ENCODE measurements around the gene ALOX12B.

Gene ALOX12B

DNA sequence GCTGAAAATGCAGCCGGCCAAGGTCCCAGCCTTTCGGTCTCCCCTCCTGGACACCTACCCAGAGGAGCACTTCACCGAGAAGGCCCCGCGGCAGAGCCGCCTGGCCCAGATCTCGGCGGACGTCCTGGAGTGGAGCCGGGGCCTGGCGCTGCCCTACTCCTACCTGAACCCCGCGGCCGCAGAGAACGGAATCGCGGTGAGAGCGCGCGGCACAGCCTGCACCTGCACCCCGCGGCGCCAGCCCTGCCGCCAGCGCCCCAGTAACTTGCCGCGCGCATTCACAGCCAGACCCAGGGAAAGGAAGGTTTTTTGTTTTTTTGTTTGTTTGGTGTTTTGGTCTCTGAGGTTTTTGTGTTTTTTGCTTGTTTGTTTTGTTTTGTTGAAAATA lies 15.2 kb downstream of the ALOX12B start:
- no peak for TF ChIP-seq CTCF (IDR thresholded peaks at IDR 0.05; ENCODE audit: poor library complexity, severe bottlenecking)
- no peak for DNase-seq (ENCODE audit: low spot score)
- H3K27me3 ChIP-seq (ENCODE audit: insufficient read depth, poor library complexity, severe bottlenecking) = no peaks in the 10 kb centered on the region
- H3K4me3 ChIP-seq (ENCODE audit: severe bottlenecking) = no peak overlapping the region
- ATAC-seq (ENCODE audit: low read depth) = no peak
- no peaks in the 10 kb centered on the region for H3K36me3 ChIP-seq (ENCODE audit: low read depth)
- no peak overlapping the region for H3K27ac ChIP-seq (ENCODE audit: poor library complexity, severe bottlenecking)
- H3K9me3 ChIP-seq (ENCODE audit: severe bottlenecking) = no peaks in the 10 kb centered on the region
- no peaks in the 10 kb centered on the region for H3K4me1 ChIP-seq (ENCODE audit: insufficient read depth, poor library complexity, severe bottlenecking)

DNA sequence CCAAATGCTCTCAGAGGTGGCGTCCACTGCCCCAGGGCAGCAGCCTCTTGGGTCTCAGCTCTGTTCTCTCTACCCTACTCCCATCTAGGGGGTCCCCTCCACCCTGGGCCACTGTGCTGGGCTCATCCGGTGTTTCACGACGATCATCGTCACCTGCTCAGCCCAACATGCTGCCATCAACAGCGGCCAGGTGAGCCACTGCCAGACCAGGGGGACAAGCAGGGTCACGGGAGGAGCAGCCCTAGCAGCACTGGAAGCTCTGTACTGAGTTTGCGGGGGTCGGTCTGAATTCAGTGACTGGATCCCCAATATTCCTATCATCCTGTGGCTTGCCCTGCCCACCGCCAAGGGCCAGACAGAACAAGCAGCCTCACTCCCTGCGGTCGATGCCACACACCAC lies 16.0 kb downstream of the ALOX12B start:
- TF ChIP-seq CTCF (IDR thresholded peaks at IDR 0.05; ENCODE audit: poor library complexity, severe bottlenecking) = no peak
- ATAC-seq (ENCODE audit: low read depth) = no peak
- no peak for DNase-seq (ENCODE audit: low spot score)
- Histone ChIP-seq H3K36me3 (ENCODE audit: low read depth) (no peaks in the 10 kb centered on the region), H3K4me1 (ENCODE audit: insufficient read depth, poor library complexity, severe bottlenecking) (no peaks in the 10 kb centered on the region), H3K27me3 (ENCODE audit: insufficient read depth, poor library complexity, severe bottlenecking) (no peaks in the 10 kb centered on the region), H3K4me3 (ENCODE audit: severe bottlenecking) (no peak overlapping the region), H3K27ac (ENCODE audit: poor library complexity, severe bottlenecking) (no peak overlapping the region), H3K9me3 (ENCODE audit: severe bottlenecking) (no peaks in the 10 kb centered on the region)

DNA sequence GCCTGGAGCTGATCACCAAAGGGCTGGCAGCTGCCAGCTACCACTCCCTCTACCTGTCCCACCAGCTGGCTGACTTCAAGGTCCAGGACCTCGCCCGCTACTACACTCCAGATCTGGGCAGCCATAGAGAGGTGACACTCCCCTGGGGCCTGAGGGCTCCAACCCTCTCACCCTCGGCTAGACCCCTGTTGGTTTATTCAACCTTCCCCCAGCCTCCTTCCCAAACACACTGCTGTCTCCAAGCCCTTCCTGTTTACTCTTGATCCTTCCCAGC lies 18.0 kb downstream of the ALOX12B start:
- H3K27ac ChIP-seq (ENCODE audit: poor library complexity, severe bottlenecking) = no peak overlapping the region
- no peaks in the 10 kb centered on the region for H3K27me3 ChIP-seq (ENCODE audit: insufficient read depth, poor library complexity, severe bottlenecking)
- no peaks in the 10 kb centered on the region for H3K36me3 ChIP-seq (ENCODE audit: low read depth)

GRCh38 chr17:8068736-8069586 lies 18.6 kb downstream of the ALOX12B start:
- H3K27me3 ChIP-seq (ENCODE audit: insufficient read depth, poor library complexity, severe bottlenecking) = no peaks in the 10 kb centered on the region
- no peaks in the 10 kb centered on the region for H3K4me1 ChIP-seq (ENCODE audit: insufficient read depth, poor library complexity, severe bottlenecking)

More for the DNA sequence above, 18.0 kb downstream of the ALOX12B start:
- Histone ChIP-seq H3K4me1 (ENCODE audit: insufficient read depth, poor library complexity, severe bottlenecking) (no peaks in the 10 kb centered on the region), H3K4me3 (ENCODE audit: severe bottlenecking) (no peak overlapping the region), H3K9me3 (ENCODE audit: severe bottlenecking) (no peaks in the 10 kb centered on the region)
- ATAC-seq (ENCODE audit: low read depth) = no peak
- no peak for DNase-seq (ENCODE audit: low spot score)
- TF ChIP-seq CTCF (IDR thresholded peaks at IDR 0.05; ENCODE audit: poor library complexity, severe bottlenecking) = no peak

More at GRCh38 chr17:8068736-8069586, 18.6 kb downstream of the ALOX12B start:
- DNase-seq (ENCODE audit: low spot score) (no peak), ATAC-seq (ENCODE audit: low read depth) (no peak)
- Histone ChIP-seq H3K27ac (ENCODE audit: poor library complexity, severe bottlenecking) (no peak overlapping the region), H3K36me3 (ENCODE audit: low read depth) (no peaks in the 10 kb centered on the region), H3K9me3 (ENCODE audit: severe bottlenecking) (no peaks in the 10 kb centered on the region), H3K4me3 (ENCODE audit: severe bottlenecking) (no peak overlapping the region)
- TF ChIP-seq CTCF (IDR thresholded peaks at IDR 0.05; ENCODE audit: poor library complexity, severe bottlenecking) = no peak
